ENCODE measurements around the gene SERPINB7.

Gene SERPINB7

GRCh38 chr18:63844254-63844653 lies 69.0 kb downstream of the SERPINB7 start:
- DNase-seq (ENCODE audit: low read depth in 1 of 2, low spot score in 1 of 2): no peak

GRCh38 chr18:63848159-63848558 lies 72.9 kb downstream of the SERPINB7 start:
- no peak for DNase-seq (ENCODE audit: low read depth in 1 of 2, low spot score in 1 of 2)

GRCh38 chr18:63850020-63850419 lies 74.8 kb downstream of the SERPINB7 start:
- no peak for DNase-seq (ENCODE audit: low read depth in 1 of 2, low spot score in 1 of 2)

- DNase-seq (ENCODE audit: low read depth in 1 of 2, low spot score in 1 of 2): no peak
Observed at GRCh38 chr18:63850636-63851035, 75.4 kb downstream of the SERPINB7 start.

All from stimulated activated CD4-positive, alpha-beta T cell treated with anti-CD3 and anti-CD28 coated beads, Interleukin-15, amount 100 ng/mL, for 1 hour (primary cell).